GM21360 (cell line): ENCODE results near the gene NUSAP1.
"Not testable (repeated sequence)": the region's sequence is repeated elsewhere in the genome, so short reads cannot be mapped to it uniquely, and the experiment has no call there.

Source experiments
- ATAC-seq: cut with Tn5 transposase; IDR thresholded peaks from one replicate; pipeline ENCODE4 v1.9.1; 2021; ENCODE audit warnings: mild to moderate bottlenecking, moderate library complexity; ENCODE audit not compliant: unreplicated experiment

The NUSAP1 gene

DNA sequence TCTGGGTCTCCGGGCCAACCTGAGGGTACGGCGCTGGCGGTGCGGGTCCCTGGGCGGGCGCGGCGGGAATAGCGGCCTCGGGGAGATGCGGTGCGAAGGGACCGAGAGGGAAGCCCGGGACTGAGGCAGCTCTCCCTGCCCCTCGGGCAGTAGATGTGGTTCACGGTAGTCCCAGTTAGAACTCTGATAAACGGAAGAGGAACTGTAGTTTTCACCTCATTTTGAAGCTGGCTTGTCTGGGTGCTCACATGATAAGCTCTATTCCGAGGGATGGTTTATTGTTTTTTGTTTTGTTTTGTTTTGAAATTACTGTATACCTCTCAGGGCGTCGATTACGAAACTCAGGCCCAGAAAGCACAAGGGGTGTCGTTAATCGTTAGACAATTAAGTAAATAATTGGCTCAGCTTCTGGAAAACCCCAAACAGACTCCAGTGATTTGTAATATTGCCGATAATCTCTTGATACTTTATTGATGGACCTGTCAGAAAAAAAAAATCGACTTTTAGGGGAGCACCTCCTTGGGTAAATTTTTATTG lies 413 bp downstream of the NUSAP1 start:
- no peak for ATAC-seq

DNA sequence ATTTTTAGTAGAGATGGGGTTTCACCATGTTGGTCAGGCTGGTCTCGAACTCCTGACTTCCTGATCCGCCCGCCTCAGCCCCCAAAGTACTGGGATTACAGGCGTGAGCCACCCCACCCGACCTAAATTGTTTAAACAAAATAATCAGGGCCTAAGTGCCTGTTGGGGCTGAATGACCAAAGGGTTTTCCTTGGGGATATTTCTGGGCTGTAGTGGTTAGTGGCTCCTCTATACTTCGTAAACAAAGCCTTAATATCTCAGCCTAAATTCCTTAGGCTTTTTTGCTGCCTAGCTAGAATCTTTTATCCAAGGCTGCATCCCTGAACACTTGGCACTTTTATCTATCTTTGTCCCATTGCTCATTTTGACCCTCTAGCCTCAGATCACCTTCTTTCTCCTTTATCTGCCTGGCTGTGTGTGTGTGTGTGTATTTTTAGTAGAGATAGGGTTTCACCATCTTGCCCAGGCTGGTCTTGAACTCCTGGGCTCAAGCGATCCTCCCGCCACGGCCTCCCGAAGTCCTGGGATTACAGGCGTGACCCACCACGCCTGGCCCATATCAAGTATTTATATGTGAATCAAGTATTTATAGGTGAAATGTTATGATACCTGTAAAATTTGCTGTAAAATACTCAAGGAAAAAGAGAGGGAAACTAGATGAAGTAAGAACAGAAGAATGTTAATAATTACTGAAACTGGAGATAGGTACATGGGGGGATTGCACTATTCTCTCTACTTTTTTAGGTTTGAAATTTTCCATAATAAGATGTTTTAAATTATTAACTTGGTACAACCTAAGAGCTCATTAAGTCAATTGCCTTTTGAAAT lies 1.8 kb downstream of the NUSAP1 start:
- no peak for ATAC-seq

DNA sequence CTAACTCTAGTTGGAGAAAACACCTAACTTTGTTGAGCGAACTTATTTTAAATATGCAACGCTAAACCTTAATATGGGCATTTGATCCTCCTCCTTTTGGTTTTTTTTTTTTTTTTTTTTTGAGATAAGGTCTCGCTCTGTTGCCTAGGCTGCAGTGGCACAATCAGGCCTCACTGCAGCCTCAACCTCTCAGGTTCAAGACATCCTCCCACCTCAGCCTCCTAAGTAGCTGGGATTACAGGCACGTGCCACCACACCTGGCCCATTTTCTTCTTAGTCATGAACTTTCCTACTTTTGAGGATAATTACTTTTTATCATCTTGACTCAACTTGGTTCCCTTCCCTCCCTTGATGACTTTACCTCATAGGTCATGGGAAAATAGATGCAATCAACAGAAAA lies 3.9 kb downstream of the NUSAP1 start:
- no peak for ATAC-seq

DNA sequence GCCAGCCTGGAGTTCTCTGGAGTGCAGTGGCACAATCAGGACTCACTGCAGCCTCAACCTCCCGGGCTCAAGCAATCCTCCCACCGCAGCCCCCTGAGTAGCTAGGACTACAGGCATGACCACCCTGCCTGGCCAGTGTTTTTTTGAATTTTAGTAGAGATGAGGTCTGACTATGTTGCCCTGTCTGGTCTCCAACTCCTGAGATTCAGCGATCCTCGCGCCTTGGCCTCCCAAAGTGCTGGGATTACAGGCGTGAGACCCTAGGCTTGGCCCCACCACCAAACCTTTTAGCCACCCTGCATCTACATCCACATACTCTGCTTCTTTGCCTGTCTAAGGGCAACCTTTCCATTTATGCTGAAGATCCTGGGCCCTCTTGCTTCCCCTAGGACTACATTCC lies 4.4 kb downstream of the NUSAP1 start:
- no peak for ATAC-seq

DNA sequence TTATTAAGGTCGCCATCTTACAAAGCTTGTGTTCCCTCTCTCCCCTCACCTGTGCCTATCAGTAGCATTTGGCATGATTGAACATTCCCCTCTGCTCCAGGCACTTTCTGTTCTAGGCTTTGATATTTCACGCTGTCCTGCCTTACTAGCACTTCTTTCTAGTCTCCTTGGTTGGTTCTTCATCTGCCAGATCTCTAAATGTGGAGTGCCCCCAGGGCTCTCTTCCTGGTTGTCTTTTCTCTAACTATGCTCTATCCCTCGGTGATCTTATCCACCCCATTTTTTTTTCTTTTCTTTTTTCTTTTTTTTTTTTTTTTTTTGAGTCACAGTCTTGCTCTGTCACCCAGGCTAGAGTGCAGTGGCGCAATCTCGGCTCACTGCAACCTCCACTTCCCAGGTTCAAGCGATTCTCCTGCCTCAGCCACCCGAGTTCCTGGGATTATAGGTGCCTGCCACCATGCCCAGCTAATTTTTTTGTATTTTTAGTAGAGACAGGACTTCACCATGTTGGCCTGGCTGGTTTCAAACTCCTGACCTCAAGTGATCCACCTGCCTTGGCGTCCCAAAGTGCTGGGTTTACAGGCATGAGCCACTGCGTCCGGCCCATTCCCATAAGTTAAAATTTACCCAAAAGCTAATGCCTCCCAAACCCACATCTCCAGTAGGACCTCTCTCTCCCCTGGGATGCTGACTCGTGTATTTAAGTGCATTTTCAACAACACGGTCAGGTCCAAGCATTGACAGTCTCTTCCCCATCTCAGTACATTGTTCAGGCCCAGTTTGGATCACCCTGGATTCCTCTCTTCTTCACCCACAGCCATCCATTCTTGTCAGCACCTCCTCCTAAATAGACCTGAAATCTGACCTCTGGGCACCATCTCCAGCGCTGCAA lies 5.2 kb downstream of the NUSAP1 start:
- no peak for ATAC-seq

DNA sequence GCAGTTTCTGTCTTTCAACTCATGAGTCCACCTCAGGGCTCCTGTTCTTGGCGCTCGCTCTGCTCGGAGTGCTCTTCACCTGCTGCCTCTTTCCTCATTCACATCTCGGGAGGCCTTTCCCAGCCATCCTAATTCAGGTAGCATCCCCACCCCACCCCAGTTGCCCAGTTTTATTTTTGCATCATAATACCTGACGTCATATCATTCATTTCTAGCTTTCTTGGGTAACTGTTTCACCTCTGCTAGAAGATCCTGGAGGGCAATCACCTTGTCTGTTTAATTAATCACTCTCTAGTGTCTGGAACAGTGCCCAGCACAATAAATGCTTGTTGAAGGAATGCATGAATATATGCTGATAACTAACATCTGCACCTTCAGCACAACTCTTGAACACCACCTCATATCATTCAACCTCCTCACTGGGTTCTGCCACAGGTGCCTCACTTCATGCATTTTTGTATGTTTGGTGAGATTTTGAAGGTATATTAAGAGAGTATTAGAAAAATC lies 7.6 kb downstream of the NUSAP1 start:
- no peak for ATAC-seq

DNA sequence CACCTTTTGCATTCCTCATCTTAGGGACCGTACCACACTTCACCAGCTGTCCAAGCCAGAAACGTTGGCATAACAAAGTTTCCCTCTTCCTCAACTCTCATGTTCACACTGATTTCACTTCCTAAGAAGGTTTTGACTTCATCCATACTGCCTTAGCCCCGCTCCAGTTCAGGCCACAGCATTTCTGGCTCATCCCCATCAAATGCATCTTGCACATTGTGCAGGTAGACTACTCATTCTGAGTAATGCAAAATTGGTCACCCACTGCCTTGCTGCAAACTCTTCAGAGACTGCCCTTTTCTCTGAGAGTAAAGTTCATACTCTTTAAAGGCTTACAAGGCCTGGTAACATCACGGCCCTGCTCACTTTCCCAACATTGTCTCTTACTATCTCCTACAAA lies 8.8 kb downstream of the NUSAP1 start:
- no peak for ATAC-seq

DNA sequence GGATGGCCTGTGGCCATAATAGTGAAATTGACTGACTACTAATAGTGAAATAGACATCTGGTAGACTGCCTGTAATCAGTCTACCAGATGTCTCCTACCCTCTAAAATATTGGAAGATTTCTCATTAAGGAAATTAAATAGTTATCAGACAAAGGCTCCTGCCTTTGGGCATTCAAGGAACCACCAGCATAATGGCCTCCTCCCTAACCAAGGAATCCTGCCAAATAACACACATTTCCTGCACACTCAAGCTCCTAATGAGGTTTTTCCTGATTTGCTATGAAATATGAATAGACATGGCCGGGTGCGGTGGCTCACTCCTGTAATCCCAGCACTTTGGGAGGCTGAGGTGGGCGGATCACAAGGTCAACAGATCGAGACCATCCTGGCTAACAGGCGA lies 14.6 kb downstream of the NUSAP1 start:
- ATAC-seq: no peak

DNA sequence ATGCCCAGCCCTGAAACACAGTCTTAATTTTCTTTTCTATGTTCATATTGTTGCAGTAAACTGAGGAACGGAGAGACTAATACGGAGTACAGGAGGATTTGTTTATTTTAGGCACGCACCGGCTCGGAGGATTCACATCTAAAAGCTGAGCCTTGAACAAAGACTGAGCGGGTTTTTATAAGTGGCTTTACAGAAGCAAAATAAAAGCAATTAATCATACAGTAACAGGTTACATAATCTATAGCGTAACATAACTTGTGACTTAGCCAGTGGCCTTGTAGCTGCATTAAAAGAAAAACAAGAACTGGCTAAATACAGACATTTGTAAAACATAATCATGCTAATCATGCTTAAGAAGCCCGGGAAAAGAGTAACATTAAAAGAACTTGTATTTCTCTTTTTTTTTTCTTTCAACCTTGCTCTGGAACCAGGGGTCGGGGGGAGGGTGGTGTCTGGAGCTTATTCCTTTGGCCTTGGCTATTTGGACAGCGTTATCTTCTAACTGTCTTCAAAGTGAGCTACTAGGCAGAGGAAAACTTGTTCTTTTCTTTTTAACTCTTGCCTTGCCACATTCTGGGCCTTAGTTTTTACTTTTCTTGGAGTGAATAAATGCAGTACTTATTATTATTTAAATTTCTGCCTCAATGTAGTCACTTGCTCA lies 17.5 kb downstream of the NUSAP1 start:
- no peak for ATAC-seq

DNA sequence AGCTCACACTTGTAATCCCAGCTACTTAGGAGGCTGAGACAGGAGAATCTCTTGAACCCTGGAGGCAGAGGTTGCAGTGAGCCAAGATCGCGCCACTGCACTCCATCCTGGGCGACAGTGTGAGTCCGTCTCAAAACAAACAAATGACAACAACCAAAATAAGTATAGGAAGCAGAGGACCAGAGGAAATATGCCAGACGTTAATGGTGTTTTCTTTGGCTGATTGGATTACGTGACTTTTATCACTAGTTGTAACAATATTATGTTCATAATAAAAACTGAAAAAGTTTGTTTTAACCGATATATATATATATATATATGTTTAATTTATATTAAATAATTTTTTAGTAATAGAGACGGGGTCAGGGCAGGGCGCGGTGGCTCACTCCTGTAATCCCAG lies 21.7 kb downstream of the NUSAP1 start:
- ATAC-seq: no peak

DNA sequence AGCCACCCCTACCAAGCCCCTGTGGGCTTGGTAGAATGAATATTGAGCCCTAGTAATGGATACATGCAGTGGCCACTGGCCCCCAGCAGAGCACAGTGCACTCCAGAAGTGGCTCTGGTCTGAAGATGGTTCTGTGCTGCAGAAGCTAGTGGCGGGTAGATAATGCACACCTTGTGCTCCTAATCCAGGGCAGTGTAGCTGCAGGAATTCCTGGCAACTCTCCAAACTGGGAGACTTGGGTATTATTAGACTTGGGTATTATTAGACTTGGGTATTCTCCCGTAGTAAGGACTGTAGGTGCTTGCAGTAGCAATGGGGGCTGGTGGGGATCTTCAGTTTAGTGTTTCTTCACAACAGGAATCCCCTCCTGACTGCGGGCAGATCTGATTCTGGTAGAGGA lies 34.7 kb downstream of the NUSAP1 start:
- no peak for ATAC-seq

DNA sequence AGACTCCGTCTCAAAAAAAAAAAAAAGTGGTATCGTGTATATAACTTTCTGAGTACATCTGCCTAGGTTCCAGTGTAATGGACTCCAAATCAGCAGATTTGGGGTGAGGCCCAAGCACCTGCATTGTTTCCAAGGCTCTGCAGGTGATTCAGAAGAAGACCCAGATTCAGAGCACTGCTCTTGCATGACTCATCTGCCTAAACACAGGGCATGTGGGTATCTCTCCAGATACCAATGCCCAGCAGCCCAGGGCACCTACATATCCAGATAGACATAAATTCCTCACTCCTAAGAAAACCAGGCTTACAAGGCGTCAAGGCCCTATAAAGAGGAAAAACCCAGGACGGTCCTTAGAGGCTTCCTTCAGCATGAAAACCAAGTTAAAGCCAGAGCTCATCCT lies 45.3 kb downstream of the NUSAP1 start:
- ATAC-seq: no peak

DNA sequence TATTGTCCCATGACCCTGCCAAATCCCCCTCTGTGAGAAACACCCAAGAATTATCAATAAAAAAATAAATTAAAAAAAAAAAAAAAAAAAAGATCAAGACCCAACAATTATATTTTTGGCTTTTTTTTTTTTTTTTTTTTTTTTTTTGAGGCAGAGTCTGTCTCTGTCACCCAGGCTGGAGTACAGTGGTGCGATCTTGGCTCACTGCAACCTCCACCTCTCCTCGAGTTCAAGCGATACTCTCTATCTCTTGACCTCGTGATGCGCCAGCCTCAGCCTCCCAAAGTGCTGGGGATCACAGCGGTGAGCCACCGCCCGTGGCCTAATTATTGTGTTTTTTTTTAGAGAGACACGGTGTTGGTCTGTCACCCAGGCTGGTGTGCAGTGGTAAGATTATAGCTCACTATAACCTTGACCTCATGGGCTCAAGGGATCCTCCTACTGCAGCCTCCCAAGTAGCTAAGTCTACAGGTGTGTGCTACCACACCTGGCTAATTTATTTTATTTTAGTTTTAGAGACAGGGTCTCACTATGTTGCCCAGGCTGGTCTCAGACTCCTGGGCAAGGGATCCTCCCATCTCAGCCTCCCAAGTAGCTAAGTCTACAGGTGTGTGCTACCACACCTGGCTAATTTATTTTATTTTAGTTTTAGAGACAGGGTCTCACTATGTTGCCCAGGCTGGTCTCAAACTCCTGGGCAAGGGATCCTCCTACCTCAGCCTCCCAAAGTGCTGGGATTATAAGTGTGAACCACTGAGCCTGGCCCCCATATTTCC lies 51.5 kb downstream of the NUSAP1 start:
- ATAC-seq: not testable (repeated sequence)

DNA sequence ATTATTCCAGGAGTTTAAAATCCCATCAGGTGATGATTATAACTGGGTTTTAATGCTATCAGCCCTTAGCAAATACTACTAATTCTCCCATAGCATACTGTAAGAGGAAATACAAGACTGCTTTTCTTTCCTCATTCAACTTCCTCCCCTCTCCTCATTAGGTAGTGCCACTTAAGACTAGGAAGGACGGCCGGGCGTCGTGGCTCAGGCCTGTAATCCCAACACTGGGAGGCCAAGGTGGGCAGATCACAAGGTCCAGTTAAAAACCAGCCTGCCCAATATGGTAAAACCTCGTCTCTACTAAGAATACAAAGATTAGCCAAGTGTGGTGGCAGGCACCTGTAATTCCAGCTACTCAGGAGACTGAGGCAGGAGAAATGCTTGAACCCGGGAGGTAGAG lies 55.0 kb downstream of the NUSAP1 start:
- no peak for ATAC-seq

DNA sequence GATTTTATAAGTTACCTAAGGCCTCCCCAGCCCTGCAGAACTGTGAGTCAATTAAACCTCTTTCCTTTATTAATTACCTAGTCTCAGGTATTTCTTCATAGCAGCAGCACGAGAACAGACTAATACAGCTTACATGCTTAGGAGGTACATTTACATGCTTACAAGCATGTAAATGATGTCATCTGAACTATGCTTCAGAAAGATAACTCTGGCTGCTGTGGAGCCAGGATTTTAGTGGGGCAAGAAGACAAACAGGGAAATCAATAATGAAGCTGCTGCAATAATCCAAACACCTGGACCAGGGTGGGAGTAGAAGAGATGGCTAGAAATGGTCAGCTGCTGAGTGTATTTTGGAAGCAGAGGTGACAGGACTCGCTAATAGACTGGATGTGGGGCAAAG lies 60.0 kb downstream of the NUSAP1 start:
- no peak for ATAC-seq

DNA sequence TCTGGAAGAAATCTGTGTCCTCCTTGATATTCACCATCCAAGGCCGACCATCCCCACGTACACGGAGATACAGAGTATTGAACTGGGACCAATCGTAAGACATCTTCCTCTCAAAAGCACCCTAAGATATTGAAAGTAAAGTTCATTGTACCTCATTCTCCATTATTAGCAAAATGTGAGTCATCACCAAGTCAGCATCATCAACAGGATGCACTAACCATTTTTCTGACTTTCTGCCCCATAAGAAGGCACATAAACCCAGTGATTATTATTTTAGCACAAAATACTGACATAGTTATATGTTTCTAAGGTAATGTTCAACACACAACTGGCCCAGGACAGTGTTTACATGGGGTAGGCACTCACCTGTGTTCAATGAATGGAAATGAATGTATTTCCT lies 62.2 kb downstream of the NUSAP1 start:
- no peak for ATAC-seq

DNA sequence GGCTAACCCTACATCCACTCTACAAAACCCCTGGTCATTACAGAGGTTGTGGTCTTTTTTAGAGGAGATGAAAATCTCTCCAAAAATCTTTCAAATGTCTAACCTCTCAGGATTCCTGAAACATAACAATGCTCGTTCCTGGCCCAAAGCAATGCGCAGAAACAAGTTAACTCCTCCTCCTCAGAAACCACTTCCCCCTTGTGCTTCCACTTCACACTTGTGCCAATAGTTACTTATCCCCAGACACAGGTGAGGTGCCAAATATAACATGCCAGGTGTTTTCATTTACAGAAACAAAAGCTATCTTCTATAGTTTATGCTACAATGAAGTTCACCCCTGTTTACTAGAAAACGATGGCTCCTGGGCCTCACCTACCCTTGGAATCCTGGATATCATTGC lies 63.4 kb downstream of the NUSAP1 start:
- ATAC-seq: no peak

DNA sequence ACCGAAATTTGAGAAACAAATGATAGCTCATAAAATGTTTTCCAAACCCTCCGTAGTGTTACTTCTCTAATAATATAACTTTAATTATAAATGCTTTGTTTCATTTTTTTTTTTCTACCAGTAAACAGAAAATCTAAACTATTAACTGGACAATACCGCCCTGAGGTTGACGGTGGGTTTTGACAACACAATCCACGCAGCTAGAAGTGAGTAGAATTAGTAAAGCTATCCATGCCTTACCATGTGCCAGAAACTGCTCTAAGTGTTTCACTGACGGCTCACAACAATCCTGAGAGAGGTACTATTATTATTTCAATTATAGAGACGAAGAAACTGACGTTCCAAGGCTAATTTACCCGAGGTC lies 69.2 kb downstream of the NUSAP1 start:
- no peak for ATAC-seq

DNA sequence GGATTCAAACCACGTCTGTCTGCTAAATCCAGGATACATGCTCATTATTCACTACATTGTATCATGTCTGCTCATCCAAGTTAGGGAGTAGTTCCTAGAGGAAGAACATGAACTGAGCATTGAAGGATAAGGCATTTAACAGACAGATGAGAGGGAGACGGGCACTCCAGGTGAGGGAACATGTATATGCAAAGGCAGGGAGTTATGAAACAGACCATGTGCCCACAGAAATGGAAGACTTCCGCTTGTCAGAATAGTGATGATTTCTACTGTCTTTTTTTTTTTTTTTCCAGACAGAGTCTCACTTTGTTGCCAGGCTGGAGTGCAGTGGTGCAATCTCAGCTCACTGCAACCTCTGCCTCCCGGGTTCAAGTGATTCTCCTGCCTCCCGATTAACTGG lies 74.7 kb downstream of the NUSAP1 start:
- ATAC-seq: no peak

DNA sequence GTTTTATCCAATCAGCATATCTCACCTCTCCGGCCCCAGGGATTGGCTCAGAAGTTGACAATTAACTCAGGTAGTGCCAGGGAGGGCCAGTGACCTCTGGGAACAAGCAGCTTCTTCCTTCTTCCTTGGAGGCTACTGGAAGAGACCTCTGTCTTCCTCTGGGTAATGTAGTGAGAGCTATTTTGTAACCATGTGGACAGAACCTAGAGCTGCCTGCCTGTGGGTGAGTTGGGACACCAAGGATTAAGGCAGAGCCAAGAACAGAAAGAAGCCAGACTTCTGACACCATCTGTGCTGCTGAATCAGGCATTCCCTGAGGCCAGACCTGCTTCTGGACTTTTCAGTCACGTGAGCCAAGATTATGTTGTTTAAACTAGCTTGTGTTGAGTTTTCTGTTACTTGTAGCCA lies 75.6 kb downstream of the NUSAP1 start:
- ATAC-seq: no peak
